Ishikawa (cell line): ENCODE data around the gene GNG14.

Experiments used
- RAD21 ChIP-seq: IDR thresholded peaks from 2 replicates; pipeline ENCODE4 v1.6.1; 2012; ENCODE audit warnings: low read depth
- REST ChIP-seq: IDR thresholded peaks from 2 replicates; pipeline ENCODE4 v1.6.1; 2012; ENCODE audit warnings: low read depth, mild to moderate bottlenecking
- TCF12 ChIP-seq: IDR thresholded peaks from 2 replicates; pipeline ENCODE4 v1.6.1; 2012; ENCODE audit warnings: low read depth
- USF1 ChIP-seq: IDR thresholded peaks from 2 replicates; pipeline ENCODE4 v1.6.1; 2012

- TF ChIP-seq USF1 (no peak), TCF12 (no peak), RAD21 (no peak), REST (no peak)
Measured at GRCh38 chr19:12695096-12695495, 7.3 kb downstream of the GNG14 start.
